Aorta (tissue), 5 donors: ENCODE measurements around the gene KRTAP10-10. TPM values are rescaled to one million over a fixed set of nuclear protein-coding genes. Genes with fewer than 3 reads are reported as not detected.
"Not testable (repeated sequence)": the region's sequence is repeated elsewhere in the genome, so short reads cannot be mapped to it uniquely, and the experiment has no call there.

ENCODE experiments used
- ATAC-seq: fragments of 200-7000 bp; cut with Tn5 transposase; one replicate; pipeline ENCODE4 v1.9.1; 2022; ENCODE audit warnings: moderate library complexity; ENCODE audit not compliant: low FRiP score
- DNase-seq, 2 donors: peaks; one replicate each; pipeline ENCODE4 v3.0.0-alpha.2; 2020
- H3K27ac ChIP-seq, 2 donors: one replicate each; pipeline ENCODE4 v1.5.1; 2013; ENCODE audit warnings: low read length in 2 of 2, mild to moderate bottlenecking in 2 of 2, moderate library complexity in 2 of 2, control low read depth in 1 of 2, inconsistent platforms in 1 of 2, low read depth in 1 of 2
- H3K27me3 ChIP-seq, 2 donors: one replicate each; pipeline ENCODE4 v1.6.1; 2013; ENCODE audit warnings: control low read depth in 1 of 2, low read length in 1 of 2, mild to moderate bottlenecking in 1 of 2, moderate library complexity in 1 of 2; ENCODE audit not compliant: insufficient read depth in 2 of 2, control insufficient read depth in 1 of 2
- H3K36me3 ChIP-seq, 2 donors: one replicate each; pipeline ENCODE4 v1.6.1; 2013; ENCODE audit warnings: control low read depth in 1 of 2, low read length in 1 of 2, mild to moderate bottlenecking in 1 of 2; ENCODE audit not compliant: insufficient read depth in 2 of 2, control insufficient read depth in 1 of 2
- H3K4me1 ChIP-seq, 2 donors: one replicate each; pipeline ENCODE4 v1.6.1; 2013; ENCODE audit warnings: low read length in 2 of 2, control low read depth in 1 of 2, mild to moderate bottlenecking in 1 of 2, moderate library complexity in 1 of 2; ENCODE audit not compliant: insufficient read depth in 2 of 2, control insufficient read depth in 1 of 2
- H3K4me3 ChIP-seq, 2 donors: one replicate each; pipeline ENCODE4 v1.5.1; 2013; ENCODE audit warnings: low read length in 2 of 2, control low read depth in 1 of 2, mild to moderate bottlenecking in 1 of 2
- H3K9me3 ChIP-seq: one replicate; pipeline ENCODE4 v1.6.1; 2013; ENCODE audit warnings: mild to moderate bottlenecking, low read length; ENCODE audit not compliant: control insufficient read depth
- WGBS, 2 donors: extraction: QIAGEN DNeasy Blood & Tissue Kit; methylation state at CpG; one replicate each; pipeline ENCODE4 v1.1.7; 2013; 5-methylcytosine and 5-hydroxymethylcytosine counted together
- intact Hi-C, 2 donors: fragments of 100-400 bp; cut with DNase I; formaldehyde crosslinking; loops; one replicate each; pipeline versions ENCODE4 v1.14.2 to v1.15.0; 2022
- polyA plus RNA-seq, 2 donors: library from polyadenylated mRNA; stranded (reverse); fragments of 200-250 nt; gene quantifications; one replicate each; pipeline ENCODE4 v1.2.3, GENCODE V29; 2013
- total RNA-seq, 2 donors: library from RNA; stranded (reverse); fragmentation: NEBNext Ultra II Directional; extraction: Animal tissue kit (Norgen Biotek cat#: 25700); gene quantifications; one replicate each; pipeline ENCODE4 v1.2.1, GENCODE V29; 2021
- donor health status: healthy with polysubstance abuse.
- donor health status: Bipolar disorder and iron deficiency.
- donor health status: DM: no; HTN: no; CAD: no.
- donor health status: DM: no; HTN: no; CAD: no.
- donor health status: DM: yes; HTN: yes; CAD: no.

Gene KRTAP10-10
- total and polyA plus RNA-seq, 4 donors: not detected

DNA sequence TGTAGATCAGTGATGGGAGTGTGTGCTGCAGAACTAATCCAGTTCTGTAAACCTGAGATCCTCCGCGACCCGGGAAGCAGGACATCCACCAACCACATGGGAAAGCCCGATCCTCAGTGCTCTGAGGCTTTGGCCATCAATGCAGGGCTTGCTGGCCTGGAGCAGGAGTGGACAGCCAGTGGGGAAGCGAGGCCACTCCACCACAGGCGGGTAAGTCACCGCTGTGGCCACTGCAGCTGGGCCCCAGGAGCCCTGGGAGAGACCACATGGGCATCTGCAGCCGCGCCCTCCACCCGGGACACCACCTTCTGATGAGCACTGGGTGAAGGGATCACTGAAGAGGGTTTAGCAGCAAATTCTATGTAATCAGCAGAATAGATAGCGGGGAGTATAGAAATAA lies 44.0 kb downstream of the KRTAP10-10 start:
- Histone ChIP-seq H3K4me3 (no peak overlapping the region), H3K36me3 (no peaks in the 10 kb centered on the region), H3K4me1 (no peaks in the 10 kb centered on the region), H3K27ac (no peak overlapping the region), H3K9me3 (no peaks in the 10 kb centered on the region), H3K27me3 (no peaks in the 10 kb centered on the region)
- DNase-seq (peak in 1 of 2 donors; percentile 55), ATAC-seq (no peak)
- WGBS, 2 donors: 71 to 86% methylated on average over 8 to 11 of the region's 11 CpGs
- intact Hi-C loops: no loop called here

DNA sequence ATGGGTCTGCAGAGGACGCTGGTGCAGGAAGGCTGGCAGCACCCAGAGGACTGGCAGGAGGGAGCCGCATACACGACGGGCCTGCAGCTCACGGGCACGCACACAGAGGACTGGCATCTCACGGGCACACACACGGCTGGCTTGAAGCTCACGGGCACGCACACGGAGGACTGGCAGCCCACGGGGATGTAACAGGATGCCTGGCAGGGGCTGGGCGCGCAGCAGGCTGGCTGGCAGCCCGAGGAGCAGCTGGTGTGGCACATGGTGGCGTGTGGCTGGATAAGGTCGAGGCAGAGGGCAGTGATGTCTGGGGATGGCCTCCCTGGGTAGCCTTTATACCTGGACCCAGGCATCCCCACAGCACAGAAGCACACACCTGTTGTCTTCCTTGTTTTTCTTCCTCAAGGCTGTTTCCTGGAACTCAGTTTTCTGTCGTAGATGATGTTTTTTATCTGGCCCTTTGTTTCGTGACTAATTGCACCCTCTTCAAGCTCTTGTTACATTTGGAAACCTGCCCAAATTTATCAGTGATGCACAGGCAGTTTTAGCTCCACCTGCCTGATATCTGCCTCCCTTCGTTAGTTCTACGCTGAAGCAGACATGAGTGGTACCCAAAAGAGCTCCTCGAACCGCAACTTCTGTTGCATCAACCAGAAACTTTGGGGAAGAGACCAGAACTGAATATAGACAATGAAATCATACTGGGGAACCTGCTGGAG lies 44.9 kb downstream of the KRTAP10-10 start, which contains the start of gene KRTAP12-1:
Gene KRTAP12-1, minus strand, starts transcription at position 303 of the 719 bp plus-strand sequence. Its CDS starts 40 bp downstream, at position 263.
- no peak for ATAC-seq
- no peak within 1 kb of the TSS for H3K4me3 ChIP-seq
- no peak within 1 kb of the TSS for H3K27ac ChIP-seq
- no peaks in the 10 kb centered on the region for H3K4me1 ChIP-seq
- H3K36me3 ChIP-seq: no peaks in the 10 kb centered on the region
- intact Hi-C loops: no loop called here
- 77 to 79% methylated on average over 23 of the region's 23 CpGs for WGBS, 2 donors
- no peaks in the 10 kb centered on the region for H3K27me3 ChIP-seq
- H3K9me3 ChIP-seq: no peaks in the 10 kb centered on the region
- DNase-seq: peak in 1 of 2 donors; percentile 62

DNA sequence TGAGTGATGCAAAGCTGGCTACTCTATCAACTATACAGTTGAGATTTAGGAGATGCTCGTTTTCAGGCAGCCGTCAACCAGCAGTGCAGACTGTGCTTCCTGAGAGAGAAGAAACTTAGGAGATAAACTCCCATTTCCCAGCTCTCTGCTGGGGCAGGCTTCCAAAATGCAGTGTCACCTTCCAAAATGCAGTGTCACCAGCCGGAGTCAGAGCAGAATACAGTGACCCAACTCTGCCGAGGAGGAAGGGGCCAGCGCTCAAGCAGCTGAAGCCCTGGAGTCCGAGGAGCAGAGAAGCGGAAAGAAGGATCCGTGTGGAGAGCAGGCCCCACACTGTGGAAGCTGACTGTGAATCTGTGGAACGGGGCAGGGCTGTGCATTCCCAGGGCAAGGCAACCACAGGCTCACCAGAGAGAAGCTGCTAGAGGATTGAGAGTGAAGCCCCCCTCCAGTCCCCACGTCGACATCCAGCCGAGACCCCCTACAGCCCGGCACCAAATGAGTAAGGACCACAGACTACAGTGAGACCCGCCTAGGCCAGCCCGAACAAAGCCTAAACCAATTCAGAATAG lies 45.5 kb downstream of the KRTAP10-10 start:
- no peak overlapping the region for H3K27ac ChIP-seq
- intact Hi-C loops: no loop called here

DNA sequence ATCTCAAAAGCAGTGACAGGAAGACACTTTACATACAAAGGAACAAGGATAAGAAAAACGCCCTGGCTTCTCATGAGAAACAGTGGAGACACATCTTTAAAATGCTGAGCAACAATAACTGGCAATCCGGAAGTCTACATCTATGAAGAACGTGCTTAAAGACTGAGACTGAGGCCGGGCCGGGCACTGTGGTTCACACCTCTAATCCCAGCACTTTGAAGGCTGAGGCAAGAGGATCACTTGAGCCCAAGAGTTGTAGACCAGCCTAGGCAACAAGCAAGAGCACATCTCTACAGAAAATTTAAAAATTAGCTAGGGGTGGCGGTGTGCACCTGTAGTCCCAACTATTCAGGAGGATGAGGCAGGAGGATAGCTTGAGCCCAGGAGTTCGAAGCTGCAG lies 46.9 kb downstream of the KRTAP10-10 start:
- no peak for ATAC-seq
- DNase-seq: no peak
- Histone ChIP-seq H3K4me1 (no peaks in the 10 kb centered on the region), H3K36me3 (no peaks in the 10 kb centered on the region), H3K27me3 (no peaks in the 10 kb centered on the region), H3K27ac (no peak overlapping the region), H3K9me3 (no peaks in the 10 kb centered on the region), H3K4me3 (no peak overlapping the region)
- intact Hi-C loops: no loop called here
- 74 to 76% methylated on average over 7 of the region's 7 CpGs for WGBS, 2 donors

More for the DNA sequence above, 45.5 kb downstream of the KRTAP10-10 start:
- DNase-seq (peak in 1 of 2 donors; percentile 27), ATAC-seq (no peak)
- no peaks in the 10 kb centered on the region for H3K4me1 ChIP-seq
- no peaks in the 10 kb centered on the region for H3K9me3 ChIP-seq
- H3K27me3 ChIP-seq: no peaks in the 10 kb centered on the region
- 82% methylated on average over 15 of the region's 15 CpGs for WGBS, 2 donors
- no peaks in the 10 kb centered on the region for H3K36me3 ChIP-seq
- H3K4me3 ChIP-seq: no peak overlapping the region

DNA sequence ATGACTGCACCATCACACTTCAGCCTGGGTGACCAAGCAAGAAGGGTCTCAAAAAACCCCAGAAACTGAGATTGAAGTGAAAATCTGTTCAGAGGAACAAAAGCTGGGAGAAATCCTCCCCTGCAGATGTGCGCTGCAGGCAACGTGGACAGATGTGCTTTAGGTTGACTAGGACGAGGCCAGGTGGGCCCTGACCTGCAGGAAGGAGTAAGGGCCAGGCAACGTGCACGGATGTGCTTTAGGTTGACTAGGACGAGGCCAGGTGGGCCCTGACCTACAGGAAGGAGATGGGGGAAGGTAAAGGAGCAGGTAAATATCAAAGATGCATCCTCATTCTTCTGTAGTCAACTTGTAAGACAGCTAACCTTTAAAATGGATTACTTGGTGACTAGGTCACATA lies 47.3 kb downstream of the KRTAP10-10 start:
- intact Hi-C loops: no loop called here
- H3K27me3 ChIP-seq: no peaks in the 10 kb centered on the region
- H3K27ac ChIP-seq: no peak overlapping the region
- H3K9me3 ChIP-seq: no peaks in the 10 kb centered on the region
- H3K36me3 ChIP-seq: no peaks in the 10 kb centered on the region
- H3K4me3 ChIP-seq: no peak overlapping the region
- DNase-seq (no peak), ATAC-seq (no peak)
- 72 to 81% methylated on average over 6 of the region's 6 CpGs for WGBS, 2 donors
- H3K4me1 ChIP-seq: no peaks in the 10 kb centered on the region

DNA sequence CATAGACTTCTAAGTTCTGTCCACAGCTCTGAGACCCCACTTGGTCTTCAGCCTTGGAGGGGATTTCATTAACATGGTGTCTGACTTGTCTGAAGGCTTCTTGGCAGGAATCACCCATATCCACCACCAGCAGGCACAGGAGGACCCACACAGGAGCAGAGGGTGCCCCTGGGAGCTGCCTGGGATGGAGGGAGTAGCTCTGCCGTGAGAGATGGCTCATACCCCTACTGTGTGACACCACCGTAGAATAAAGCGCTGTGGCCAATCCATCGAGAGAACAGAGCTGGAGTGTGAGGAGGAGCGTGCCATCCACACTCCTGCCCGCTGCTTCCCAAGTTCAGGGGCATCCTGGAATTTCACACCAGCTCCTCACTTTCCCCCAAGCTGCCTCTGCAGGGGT lies 47.9 kb downstream of the KRTAP10-10 start:
- H3K36me3 ChIP-seq, H3K27ac ChIP-seq, H3K4me3 ChIP-seq, H3K4me1 ChIP-seq, ATAC-seq, DNase-seq, intact Hi-C loops, H3K27me3 ChIP-seq, H3K9me3 ChIP-seq: not testable (repeated sequence)
- 75 to 89% methylated on average over 6 of the region's 6 CpGs for WGBS, 2 donors

DNA sequence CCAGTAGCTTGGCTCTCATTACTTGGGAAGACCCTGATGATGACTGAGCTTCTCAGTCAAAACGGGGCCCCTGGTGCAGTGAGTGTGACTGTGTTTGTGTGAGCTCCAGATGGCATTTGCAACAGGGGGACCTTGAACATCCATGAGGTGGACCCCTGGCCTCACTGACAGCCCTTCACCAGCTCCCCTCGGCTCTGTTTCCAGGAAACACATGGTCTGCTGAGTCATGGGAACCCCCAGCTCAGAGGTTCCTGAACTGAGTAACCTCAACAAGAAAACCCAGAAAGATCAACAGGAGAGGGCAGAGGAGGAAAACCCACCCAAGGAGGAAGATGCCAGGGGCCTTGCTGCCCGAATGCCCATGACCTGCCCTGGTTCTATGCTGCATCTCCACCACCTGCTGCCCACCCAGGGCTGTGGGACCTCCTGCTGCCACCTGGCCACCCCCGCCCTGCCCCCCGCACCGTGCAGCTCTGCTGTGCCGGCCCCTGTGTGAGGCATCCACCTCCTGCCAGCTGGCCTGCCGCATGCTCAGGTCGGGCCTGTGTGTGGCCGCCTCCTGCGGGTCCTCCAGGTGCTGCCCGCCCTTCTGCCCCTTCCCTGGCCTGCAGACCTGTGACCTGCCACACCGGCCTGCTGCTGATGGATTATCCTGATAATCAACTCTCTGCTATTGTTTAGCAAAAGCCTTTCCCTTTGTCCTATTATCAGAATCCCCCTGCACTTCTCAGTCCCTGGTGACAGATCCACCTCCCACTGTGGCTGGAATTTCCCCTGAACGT lies 49.0 kb downstream of the KRTAP10-10 start:
- 61 to 75% methylated on average over 13 to 14 of the region's 14 CpGs for WGBS, 2 donors
- Histone ChIP-seq H3K4me1 (no peaks in the 10 kb centered on the region), H3K9me3 (no peaks in the 10 kb centered on the region), H3K36me3 (no peaks in the 10 kb centered on the region), H3K27ac (no peak overlapping the region), H3K27me3 (no peaks in the 10 kb centered on the region), H3K4me3 (no peak overlapping the region)
- no peak for DNase-seq
- peak; percentile 40 for ATAC-seq
- intact Hi-C loops: no loop called here

DNA sequence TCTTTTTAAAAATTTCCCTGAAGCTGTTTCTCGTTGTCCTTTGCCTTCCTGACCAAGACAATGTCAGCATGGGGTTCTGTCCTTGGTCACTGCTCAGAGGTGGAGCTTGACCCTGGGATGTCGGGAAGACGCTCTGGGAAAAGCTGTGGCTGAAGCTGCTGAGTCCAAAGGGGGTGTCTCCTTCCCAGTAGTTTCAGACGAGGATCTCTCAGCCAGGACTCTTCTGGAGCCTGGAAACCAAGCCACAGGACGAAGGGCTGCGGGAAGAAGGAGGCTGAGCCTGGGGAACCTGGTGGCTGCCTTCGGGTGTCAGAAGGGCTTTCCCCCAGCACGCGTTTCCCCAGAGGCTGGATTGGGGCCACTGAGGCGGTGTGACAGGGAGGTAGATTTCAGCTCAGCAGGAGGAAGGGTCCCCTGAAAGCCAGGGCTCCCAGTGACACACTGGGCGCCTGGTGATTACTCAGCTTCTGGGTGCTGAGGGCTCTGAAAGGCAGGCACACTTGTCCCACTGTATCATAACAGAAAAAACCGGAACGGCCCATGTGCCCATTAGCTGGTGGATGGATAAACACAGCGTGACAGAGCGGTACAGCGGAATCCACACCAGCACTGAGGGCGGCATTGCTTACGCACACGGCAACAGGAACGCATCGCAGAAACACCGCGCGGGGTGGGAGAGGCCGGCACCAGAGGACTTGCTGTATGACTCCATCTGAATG lies 49.8 kb downstream of the KRTAP10-10 start:
- no peaks in the 10 kb centered on the region for H3K4me1 ChIP-seq
- H3K27me3 ChIP-seq: no peaks in the 10 kb centered on the region
- H3K4me3 ChIP-seq: no peak overlapping the region
- no peak for ATAC-seq
- no peak for DNase-seq
- H3K27ac ChIP-seq: no peak overlapping the region
- H3K36me3 ChIP-seq: no peaks in the 10 kb centered on the region
- H3K9me3 ChIP-seq: no peaks in the 10 kb centered on the region
- WGBS, 2 donors: 79 to 84% methylated on average over 25 of the region's 25 CpGs
- intact Hi-C loops: no loop called here
